ENCODE results near the gene NKPD1. TPM values are rescaled to one million over a fixed set of nuclear protein-coding genes. Genes with fewer than 3 reads are reported as not detected.

NKPD1 gene, protein sequence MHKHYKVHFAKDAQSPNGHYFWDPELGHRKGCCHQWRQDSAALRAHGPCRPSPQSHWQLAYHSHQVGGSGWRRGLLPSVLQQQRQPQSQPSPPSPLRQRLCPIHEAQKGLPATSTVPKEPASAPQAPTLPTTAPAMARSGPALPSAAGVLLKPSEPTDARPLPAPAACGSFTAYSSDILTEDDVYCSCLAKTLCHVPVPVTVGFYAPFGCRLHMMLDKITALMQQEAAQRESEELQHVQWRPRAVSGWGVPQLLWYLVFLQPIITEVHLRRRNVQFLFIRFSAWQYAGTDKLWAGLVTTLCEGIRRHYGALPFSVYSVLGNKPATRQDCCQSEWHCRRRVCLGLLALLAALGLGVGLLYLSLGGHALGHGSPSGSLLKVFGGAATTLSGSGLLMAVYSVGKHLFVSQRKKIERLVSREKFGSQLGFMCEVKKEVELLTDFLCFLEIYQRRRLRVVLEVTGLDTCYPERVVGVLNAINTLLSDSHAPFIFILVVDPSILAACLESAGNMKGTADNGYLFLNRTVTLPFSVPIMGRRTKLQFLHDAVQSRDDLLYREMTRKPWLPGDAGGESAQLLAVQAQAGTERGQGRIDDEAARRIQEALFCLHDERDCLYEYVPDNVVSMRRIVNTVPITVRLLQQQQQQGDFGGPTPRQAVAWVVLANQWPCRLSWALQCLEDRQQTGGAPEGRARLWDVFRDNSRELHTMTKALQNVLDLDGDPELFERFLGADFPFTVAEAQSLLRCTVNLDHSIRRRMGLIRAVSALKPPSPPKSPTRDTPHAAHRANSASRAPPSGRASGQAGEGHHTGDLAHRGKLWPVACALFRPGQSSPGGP
- polyA plus RNA-seq (2013, experiment 1 of 2; ENCODE audit: insufficient read length), result not detected
- polyA plus RNA-seq (2013, experiment 2 of 2; ENCODE audit: insufficient read length), result not detected

DNA sequence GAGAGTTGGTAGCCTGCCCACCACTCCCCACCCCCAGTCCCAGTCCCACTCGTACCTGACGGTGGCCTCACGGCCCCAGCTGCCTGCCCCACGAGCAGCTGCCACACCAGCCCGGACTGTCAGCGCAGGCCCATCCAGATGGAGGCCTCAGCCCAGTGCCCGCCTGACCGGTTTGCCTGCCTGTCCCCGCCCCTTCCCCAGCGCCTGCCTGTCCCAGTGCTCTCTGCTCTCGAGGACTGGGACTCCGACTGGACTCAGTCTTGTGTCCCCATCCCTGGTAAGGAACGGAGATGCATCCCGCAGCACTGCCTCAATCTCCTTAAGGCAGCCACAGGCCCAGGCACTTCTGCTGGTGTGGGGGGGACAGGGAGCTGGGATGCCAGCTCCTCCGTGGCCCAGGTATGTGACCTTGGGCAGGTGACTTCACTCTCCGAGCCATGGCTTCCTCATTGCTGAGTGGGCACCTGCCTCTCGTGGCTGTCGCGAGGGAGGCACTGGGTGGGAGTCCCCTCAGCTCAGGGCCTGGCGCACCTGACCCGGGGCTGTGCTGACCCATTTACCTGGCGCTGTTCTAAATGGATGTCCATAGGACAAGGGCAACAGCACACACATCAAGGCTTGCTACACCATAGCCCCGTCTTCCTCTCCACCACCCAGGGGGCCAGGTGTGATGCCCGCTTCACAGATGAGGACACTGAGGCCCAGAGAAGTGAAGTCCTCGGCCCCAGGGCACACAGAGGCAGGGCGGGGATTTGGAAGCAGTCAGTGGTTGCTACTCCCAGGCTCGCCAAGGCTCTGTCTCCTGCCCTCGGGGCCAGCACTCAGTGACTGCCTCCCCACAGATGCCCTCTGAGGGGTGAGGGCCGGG is at the start of gene NKPD1:
Gene NKPD1, minus strand, starts transcription at position 113 of the 868 bp plus-strand sequence. CDS start 832 bp downstream, outside the sequence.
- DNase-seq, result no peak

DNA sequence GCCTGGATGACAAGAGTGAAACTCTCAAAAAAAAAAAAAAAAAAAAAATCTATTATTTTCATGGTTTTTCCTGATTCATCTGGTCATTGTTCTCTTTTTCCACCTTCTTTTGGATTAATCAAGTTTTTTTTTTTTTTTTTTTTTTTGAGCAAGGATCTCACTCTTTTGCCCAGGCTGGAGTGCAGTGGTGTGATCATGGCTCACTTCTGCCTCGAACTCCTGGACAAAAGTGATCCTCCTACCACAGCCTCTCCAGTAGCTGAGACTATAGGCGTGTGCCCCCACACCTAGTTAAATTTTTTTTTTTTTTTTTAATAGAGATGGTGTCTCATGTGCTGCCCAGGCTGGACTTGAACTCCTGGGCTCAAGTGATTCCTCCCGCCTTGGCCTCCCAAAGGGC is 45.5 kb upstream of the NKPD1 start:
- DNase-seq, result no peak

DNA sequence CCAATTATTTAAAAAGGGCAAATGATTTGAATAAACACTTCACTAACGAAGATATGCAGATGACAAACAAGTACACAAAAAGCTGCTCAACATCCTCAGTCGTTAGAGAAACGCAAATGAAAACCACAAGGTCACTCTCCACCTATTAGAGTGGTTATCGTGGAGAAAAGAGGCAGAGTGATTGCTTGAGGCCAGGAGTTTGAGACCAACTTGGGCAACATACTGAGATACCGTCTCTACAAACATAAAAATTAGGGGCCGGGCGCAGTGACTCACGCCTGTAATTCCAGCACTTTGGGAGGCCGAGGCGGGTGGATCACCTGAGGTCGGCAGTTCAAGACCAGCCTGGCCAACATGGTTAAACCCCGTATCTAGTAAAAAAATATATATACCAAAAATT is 45.0 kb upstream of the NKPD1 start:
- DNase-seq, result no peak

DNA sequence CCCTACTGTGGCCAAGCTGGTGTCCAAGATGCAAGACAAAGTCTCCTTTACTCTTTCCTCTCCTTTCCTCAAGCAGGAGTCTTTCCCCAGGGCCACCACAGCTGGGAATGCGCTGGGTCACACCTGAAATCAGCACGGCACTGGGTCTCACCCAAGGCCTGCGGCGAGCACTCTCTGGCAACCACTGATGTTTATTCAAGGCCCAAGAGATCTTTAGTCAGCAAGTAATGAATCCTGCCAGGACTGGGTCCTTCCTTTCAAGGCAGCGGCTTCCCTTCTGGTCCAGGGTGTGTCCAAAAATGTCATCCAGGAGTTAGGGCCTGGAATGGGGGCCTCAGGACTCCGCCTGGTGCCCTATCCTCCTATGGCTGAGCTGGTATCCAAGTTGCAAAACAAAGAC is 41.9 kb upstream of the NKPD1 start:
- DNase-seq, result no peak

DNA sequence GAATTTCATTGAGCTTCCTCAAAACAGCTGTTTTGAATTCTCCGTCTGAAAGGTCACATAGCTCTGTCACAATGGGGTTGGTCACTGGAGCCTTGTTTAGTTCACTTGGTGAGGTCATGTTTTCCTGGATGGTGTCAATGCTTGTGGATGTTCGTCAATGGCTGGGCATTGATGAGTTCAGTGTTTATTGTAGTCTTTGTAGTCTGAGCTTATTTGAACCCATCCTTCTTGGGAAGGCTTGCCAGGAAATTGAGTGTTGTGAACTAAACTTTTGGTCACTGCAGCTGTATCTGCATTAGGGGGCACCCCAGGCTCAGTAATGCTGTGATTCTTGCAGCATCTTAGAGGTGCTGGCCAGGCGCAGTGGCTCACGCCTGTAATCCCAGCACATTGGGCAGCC is 39.8 kb upstream of the NKPD1 start:
- peak; percentile 55 for DNase-seq

DNA sequence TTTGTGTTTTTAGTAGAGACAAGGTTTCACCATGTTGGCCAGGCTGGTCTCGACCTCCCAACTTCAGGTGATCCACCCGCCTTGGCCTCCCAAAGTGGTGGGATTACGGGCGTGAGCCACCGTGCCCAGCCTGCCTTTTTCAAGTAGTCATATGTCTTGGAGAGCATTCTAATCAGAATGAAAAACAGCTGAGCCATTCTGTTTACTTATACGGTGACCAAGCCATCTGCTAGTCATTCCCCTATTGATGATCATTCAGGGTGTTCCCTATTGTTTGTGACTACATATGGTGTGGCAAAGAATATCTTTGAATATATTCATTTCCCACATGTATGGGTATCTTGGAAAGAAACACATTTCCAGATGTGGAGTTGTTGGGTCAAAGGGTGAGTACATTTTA is 35.0 kb upstream of the NKPD1 start:
- no peak for DNase-seq

DNA sequence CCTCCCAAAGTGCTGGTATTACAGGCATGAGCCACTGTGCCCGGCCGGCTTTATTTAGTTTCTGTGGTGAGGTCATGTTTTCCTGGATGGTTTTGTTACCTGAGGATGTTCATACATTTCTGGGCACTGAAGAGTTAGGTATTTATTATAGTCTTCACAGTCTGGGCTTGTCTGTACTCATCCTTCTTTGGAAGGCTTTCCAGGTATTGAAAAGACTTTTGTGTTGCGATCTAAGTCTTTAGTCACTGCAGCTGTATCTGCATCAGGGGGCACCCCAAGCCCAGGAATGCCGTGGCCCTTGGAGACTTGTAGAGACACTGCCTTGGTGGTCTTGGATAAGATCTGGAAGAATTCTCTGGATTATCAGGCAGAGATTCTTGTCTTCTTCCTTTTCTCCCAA is 30.6 kb upstream of the NKPD1 start:
- no peak for DNase-seq

DNA sequence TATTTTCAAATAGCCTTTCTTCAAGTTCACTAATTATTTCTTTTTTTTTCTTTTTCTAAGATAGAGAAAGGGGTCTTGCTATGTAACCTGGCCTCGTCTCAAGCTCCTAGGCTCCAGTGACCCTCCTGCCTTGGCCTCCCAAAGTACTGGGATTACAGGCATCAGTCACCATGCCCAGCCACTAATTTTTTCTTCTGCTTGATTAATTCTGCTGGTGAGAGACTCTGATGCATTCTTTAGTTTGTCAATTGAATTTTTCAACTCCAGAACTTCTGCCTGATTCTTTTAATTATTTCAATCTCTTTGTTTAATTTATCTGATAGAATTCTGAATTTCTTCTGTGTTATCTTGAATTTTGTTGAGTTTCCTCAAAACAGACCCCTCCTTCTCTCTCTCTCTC is 29.2 kb upstream of the NKPD1 start:
- no peak for DNase-seq

DNA sequence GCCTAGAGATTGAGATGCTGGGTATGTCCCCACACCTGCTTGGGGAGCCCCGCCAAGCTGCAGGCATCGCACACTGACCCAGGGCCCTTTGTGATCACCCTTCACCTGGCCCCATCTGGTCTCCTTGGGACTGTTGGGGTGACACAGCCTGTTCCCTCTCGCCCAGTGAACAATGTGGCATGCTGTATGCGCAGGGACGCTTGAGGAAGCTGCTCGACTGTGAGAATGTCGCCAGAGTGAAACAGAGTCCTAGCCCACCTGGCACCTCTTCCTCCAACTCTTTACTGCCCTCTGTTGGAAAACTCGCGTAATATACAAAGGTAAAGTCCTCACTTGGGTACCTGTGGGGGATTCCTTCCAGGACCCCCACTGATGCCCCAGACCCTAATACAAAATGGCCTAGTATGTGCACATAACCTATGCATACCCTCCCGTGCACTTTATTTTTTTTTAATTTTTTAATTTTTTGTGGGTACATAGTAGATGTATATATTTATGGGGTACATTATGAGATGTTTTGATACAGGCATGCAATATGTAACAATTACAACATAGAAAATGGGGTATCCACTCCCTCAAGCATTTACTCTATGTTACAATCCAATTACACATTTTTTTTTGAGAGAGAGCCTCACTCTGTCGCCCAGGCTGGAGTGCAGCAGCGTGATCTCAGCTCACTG is 26.8 kb upstream of the NKPD1 start:
- DNase-seq, result no peak

DNA sequence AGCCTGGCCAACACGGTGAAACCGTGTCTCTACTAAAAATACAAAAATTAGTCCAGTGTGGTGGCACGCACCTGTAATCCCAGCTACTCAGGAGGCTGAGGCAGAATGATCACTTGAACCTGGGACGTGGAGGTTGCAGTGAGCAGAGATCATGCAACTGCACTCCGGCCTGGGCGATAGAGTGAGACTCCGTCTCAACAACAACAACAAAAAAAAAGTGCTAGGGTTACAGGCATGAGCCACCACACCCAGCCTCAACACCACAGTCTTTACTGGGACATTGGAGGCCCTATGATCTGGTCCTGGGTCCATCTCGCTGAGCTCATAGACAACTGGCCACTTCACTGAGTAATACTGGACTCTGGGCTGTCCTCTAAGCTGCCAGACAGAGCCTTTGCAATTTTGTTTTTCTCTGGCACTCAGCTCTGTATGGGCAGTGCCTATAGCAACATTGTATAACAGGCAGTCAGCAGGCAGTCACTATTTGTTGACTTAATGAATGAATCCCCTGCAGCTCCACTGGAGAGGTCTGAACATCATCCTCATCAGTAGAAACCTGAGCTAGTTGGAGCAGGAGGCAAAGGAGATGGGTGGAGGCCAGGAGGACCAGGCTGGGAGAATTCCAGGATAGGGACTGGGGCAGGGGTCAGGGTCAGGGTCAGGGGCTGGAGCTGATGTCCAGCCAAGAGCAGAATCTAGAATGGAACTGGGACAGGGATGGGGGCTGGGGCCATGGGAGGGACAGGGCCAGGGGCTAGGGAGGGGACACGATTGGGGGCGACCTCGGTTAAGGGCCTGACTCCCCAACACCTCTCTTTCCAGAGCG is 25.9 kb upstream of the NKPD1 start:
- no peak for DNase-seq

DNA sequence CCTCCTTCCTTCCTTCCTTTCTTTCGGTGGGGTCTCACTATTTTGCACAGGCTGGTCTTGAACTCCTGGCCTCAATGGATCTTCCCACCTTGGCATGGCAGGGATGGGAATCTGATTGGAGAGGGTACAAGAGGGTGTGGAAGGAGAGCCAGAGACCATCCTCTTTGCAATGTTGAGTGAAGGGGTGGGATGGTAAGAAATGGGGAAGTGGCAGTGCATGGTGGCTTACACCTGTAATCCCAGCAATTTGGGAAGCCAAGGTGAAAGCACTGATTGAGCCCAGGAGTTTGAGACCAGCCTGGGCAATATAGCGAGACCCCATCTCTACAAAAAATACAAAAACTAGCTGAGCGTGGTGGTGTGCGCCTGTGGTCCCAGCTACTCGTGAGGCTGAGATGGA is 23.3 kb upstream of the NKPD1 start:
- DNase-seq, result no peak

DNA sequence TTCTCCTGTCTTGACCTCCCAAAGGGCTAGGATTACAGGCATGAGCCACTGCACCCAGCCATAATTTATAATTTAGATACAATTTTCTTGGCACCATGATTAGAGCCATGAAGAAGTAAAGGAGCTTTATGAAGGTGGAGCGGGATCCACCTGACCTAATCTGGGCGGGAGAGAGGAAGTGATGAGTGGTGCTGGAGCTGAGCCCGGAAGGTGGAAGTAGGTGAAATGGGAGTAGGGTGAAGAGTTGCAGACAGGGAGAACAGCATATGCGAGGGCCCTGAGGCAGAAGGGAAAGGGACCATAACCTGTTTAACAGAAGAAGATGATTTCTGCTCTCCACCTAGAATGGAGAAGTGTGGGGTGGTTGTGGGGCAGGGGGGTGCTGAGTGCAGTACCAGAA is 22.0 kb upstream of the NKPD1 start:
- no peak for DNase-seq

DNA sequence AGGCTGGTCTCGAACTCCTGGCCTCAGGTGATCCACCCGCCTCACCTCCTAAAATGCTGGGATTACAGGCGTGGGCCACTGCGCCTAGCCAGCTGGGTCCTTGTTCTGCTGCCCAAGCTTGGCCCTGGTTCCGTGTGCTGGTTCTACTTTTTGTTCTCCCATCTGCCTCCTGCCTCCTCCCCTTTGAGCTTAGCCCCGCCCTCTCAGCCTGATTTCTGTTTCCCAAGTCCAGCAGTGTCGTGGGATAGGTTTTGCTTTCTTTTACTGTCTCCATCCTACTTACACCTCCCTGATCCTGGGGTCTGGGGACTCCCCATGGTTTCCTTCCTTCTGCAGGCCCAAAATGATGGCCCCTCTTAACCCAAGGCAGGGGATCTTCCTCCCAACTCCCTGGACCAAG is 20.2 kb upstream of the NKPD1 start:
- DNase-seq, result no peak

DNA sequence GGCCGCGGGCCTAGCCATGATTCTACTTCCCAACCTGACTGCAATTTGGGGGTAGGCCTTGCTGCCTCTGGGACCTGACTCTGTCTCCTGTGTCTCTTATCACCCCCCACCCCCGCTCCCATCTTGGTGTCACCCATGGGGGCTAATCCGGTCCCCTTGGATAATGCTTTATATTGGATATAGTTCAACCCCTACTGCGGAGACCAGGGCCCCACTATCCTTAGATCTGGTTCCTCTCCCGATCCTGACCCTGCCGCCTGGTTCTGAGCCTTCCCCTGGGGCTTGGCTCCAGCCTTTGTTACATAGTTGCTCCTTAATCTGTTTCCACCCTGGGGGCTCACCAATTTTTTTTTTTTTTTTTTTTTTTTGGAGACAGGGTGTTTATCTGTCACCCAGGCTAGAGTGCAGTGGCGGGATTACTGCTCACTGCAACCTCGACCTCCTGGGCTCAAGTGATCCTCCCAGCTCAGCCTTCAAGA is 19.1 kb upstream of the NKPD1 start:
- no peak for DNase-seq

DNA sequence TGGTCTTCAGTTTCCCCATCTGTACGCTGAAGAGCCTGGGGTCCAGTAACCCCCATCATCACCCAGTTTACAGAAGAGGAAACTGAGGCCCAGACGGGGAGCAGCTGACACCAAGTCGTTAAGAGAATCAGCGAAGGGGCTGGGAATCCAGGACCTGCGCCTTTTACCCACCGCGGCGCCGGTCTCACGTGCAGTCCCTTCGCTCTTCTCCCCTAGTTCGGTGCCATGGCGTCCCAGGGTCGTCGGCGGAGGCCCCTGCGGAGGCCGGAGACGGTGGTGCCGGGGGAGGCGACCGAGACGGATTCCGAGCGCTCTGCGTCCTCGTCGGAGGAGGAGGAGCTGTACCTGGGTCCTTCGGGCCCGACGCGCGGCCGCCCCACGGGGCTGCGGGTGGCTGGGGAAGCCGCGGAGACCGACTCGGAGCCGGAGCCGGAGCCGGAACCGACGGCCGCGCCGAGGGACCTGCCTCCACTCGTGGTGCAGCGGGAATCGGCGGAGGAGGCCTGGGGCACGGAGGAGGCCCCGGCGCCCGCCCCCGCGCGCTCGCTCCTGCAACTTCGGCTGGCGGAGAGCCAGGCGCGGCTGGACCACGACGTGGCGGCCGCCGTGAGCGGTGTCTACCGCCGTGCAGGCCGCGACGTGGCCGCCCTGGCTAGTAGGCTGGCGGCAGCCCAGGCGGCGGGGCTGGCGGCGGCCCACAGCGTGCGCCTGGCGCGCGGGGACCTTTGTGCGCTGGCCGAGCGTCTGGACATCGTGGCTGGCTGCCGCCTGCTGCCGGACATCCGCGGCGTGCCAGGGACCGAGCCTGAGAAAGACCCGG is 18.5 kb upstream of the NKPD1 start:
- DNase-seq, result peak; percentile 30

DNA sequence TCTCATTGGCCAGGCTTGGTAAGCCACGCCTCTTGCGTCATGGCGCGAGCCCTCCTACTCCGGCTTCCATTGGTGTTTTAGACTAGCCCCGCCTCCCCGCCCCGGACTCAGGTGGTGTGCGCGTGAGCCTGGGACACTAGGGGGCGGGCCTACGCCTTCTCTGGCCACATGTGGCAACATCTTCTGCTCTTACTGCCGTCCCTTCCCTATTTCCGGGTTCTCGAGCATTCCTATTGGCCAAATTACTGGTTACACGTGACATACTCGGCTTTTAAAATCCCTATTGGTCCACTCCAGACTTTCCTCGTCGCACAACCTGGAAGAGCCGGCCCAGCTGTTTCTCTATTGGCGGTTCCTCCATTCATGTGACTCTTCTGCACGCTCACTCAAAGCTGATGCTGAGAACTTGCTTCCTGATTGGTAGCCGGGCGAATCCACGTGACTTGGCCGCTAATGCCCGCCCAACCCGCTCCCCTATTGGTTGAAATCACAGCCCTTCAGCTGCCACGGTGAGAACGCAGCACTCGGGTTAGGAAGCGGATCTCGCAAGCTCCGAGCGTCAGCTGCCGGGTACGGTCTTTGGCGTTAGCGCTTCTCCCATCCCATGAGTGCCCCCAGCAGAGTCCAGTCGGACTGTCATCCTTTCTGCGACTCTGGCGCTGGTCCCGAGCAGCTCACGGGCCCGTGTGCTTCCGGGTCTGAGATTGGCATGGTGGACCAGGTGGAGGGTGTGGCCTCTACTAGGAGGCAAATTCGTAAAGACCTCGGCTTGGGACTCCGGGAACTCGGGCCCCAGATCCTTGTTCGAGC is 17.7 kb upstream of the NKPD1 start, which contains the start of gene BLOC1S3:
Gene BLOC1S3, plus strand, starts transcription at position 523 of the 810 bp plus-strand sequence. CDS start 513 bp downstream, outside the sequence.
- peak; percentile 100 for DNase-seq

DNA sequence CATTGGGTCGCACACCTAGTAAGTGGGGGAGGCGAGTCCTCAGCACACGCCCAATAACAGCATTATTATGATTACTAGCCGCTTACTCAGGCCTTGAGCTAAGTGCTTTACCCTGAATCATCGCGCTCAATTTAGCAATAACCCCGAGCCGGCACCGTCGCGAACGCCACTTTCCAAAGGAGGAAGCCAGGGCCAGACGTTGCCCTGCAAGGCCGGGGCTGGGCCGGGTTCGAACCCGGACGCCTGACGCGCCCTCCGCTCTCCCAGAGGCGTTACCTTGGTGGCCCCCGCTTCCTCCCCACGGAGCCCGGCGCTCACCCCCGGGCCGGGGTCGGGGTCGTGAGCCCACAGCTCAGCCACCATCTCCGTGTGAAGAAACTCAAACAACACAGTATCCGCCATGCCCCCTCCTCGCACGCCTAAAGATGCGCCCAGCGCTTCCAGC is 17.1 kb upstream of the NKPD1 start, which contains the start of gene TRAPPC6A:
Gene TRAPPC6A, minus strand, starts transcription at position 421 of the 445 bp plus-strand sequence. Its CDS starts 19 bp downstream, at position 402.
- peak; percentile 29 for DNase-seq

DNA sequence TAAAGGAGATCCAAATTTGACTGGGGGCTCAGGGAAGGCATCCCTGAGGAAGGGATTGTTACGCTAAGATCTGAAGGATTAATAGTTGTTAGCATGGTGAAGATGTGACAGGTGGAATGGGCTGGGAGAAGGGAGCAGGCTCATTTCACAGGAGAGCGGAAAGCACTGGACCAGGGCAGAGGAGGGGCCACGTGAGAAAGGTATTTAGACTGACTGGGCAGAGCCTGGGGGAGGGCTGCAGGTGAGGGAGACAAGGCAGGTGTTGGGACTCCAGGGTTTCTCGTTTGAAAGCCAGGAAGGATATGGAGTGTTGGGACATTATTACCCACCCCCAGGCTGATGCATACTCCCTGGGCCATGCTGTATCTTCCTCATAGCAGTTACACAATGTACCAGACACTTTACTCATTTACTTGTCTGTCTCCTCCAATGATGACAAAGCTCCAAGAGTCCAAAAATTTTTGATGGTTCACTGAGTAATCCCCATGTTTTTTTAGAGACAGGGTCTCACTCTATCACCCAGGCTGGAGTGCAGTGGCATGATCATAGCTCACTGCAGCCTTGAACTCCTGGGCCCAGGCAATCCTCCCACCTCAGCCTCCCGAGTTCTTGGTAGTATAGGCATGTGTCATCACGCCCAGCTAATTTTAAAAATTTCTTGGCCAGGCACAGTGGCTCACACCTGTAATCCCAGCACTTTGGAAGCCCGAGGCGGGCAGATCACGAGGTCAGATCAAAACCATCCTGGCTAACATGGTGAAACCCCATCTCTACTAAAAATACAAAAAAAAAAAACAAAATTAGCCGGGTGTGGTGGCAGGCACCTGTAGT is 14.9 kb upstream of the NKPD1 start:
- DNase-seq, result no peak
